Prostate gland (tissue), 2 donors: Measurements from ENCODE around the gene MED27.

Experiments
- CTCF ChIP-seq, 4 experiments: fragments of 200-600 bp in 2 of 4; fragments of 450-650 bp in 2 of 4; sonication (generic) in 2 of 4; IDR thresholded peaks; 1 replicate in 3 of 4; 2 replicates in 1 of 4; pipeline ENCODE4 v1.5.1; 2016 to 2019; ENCODE audit warnings: antibody characterized with exemption in 4 of 4, mild to moderate bottlenecking in 2 of 4, moderate library complexity in 2 of 4
- POLR2AphosphoS5 ChIP-seq: sonication (generic); formaldehyde crosslinking; IDR thresholded peaks from one replicate; pipeline ENCODE4 v1.6.1; 2017; ENCODE audit warnings: antibody characterized with exemption

GRCh38 chr9:131968632-131969031, 111.0 kb downstream of the MED27 start:
- no peak for TF ChIP-seq CTCF (IDR thresholded peaks at IDR 0.05)
- no peak for TF ChIP-seq POLR2AphosphoS5
